ENCODE data around the gene ZNF341.
A peak's percentile ranks its signal among the peaks of the same experiment; 100 is the strongest.

ZNF341 gene

DNA sequence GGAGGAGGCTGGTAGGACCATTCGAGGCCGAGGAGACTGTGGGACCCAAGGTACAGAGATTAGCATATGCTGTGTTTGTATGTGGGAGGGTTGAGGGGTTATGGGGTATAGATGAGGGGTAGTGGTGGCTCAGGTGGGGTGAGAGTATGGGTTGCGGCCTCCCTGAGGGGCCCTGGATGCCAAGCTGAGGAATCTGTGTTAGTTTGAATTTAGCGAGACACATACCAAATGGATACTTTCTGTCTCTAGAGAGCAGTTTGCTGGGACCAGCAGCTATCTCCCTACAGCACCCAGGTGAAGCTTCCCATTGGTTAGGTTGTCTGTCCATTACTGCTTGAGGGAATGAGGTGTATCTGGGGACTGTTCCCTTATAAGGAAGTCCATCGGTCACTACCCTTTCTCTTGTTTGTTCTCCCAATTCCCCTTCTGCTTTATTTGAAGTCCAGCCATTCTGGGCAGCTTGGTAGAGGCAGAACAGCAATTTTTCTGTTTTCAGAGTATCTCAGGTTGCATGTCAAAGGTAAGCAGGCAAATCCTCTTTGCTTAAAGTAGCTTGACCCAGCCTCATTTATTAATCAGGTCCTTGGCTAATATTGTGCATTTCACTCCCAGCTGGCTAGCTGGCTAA lies 94.6 kb downstream of the ZNF341 start:
- DNase-seq = peak; percentile 31 to 55 (median 44)

DNA sequence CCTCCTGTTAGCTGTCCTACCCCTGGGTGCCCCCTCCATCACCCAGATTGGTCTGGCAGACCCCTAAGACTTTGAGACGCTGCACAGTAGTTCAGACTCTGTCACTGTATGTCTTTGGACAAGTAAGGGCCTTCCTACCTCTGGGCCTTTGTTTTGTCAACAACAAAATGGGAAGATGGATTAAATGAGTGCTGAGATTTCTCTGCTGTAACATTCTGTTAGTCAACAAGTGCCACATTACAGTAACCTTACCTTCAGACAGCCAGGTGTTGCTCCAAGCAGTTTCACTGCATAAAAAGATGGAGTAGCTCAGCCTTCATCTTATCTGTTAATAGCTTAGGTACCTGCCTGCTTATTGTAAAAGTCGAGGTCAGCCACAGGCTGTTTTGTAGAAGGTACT lies 95.3 kb downstream of the ZNF341 start:
- no peak for DNase-seq

DNA sequence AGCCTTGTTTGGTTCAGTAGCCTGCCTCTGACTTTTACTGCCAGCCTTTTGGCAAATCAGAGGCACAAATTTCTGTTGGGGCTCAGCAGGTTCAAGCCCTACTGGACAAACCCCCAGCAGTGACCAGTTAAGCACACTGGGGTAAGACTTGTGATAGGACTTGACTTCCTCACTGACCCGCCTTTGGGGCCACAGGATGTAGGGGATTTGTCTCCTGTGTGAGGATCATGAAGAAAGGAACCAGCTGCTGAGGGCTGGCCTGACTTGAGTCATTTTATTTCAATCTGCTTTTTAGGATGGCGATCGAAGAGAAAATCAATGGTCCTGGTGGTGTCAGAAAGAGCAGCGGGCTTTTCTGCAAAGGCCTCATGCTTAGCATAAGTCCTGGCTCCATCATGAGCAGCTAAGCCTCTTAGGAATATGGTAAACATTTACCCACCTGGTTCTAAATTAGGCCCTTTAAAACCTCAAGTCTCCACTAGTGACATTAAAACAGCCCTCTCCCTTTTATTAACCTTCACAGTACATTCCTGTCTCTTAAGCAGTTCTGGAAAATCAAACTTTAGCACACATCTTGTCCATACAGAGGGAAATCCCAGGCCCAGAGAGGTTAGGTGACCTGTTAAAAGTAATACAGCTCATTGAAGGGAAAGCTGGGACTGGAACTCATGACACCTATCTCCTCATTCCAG lies 96.0 kb downstream of the ZNF341 start:
- DNase-seq = peak in 3 of 4 experiments; percentile 20 to 37 (median 34)

DNA sequence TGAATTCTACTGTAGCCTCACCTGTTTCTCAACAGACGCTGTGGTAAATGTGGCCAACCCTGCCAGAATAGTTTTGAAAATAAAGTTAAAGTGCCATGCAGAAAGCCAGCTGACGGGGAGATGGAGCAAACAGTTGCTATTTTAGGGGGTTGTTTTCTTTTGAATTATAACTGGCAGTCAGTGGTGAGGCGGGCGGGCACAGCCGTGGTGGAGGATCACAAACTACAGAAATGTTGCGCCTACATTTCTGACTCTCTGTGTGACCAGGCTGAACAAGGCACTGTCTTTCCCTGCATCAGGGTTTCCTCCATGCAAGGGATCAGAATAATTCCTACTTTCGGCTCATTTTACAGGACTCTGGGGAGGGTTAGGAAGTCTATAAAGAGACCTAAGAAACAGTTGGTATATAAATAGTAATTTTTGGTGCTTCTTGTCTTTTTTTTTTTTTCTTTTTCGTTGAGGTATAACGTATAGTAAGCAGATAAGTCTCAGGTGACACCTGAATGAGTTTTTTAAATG lies 96.6 kb downstream of the ZNF341 start:
- no peak for DNase-seq

DNA sequence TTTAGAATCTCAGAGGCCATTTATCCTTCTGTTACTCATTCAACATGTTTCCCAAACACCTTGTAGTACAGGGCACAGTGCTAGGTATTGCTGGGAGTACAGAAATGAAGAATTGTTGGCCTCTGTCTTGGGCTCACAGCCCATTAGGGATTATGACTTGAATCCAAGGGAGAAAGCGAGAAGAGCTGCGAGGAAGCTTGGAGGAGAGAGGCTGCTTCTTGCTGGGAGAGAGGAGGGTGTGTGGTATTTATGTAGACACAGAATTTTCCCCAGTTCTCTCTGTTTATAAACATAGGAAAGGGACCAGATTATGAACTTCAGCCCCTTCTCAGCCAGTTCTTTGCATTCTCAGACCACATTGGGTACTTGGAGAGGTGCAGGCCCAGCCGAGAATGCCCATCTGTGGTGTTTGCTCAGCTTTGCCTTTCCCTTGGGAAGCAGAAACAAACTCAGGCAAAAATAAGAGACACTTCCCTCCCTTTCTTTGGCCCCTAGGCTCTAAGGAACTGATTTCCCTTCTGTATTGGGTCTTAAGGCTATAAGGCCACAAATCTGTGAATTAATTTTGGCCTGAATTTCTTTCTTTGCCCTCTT lies 97.3 kb downstream of the ZNF341 start:
- no peak for DNase-seq

DNA sequence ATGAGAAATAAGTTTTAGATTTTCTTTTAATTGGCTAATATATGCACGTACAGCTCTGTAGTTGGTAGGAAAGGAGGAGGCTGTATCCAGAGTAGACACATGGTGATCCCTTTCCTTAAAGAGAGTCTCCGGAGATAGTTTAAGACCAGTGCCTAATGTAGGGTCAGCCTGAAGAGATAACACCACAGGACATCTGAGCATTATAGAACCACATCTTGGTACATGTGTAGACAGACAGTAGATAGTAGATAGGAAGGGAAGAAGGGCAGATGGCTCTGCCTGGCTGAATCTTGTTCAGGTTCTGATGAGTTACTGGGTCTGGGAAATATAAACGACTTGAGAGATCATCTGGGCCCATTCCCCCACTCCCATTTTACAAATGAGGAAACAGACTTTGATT lies 97.8 kb downstream of the ZNF341 start:
- no peak for DNase-seq

DNA sequence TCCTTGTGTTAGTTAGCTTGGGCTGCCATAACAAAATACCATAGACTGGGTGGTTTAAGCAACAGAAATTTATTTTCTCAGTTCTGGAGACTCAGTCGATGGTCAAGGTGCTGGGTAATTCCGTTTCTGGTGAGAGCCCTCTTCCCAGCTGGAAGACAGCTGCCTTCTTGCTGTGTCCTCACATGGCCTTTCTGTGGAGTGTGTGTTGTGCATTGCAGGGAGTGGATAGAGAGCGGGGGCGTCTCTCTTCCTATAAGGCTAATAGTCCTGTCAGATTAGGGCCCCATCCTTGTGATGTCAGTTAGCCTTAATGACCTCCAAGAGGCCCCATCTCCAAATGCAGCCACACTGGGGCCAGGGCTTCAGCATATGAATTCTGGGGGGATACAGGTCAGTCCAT lies 98.6 kb downstream of the ZNF341 start:
- no peak for DNase-seq

DNA sequence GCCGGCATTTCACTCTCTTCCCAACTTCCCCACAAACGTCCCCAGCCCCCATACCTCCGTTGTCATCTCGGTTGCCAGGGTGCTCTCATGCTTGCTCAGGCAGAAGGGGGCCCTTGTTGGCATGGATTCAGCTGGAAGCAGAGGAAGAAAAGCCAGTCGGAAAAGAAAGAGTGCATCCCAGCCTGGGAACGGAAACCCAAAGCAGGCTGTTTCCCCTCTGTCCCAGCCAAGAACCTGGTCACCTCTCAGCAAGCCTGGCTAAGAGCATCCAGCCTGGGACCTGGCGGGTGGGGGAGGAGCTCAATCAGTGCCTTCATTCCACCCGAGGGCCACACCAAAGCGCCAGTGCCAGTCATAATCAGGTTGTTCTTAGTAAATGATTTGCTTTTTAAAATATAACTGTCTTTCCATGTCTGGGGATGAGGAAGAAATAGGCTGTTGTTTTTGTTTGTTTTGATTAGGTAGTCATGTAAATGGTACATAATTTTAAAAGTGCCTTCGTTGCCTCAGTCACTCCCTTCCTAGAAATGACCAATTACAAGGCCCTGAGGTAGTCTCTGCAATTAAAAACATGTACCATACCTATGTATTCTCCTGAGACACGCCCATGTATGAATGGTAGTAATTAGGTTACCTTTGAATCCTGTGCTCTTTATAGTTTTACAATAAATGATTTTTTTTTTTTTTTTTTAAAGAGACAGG lies 100.5 kb downstream of the ZNF341 start:
- no peak for DNase-seq

DNA sequence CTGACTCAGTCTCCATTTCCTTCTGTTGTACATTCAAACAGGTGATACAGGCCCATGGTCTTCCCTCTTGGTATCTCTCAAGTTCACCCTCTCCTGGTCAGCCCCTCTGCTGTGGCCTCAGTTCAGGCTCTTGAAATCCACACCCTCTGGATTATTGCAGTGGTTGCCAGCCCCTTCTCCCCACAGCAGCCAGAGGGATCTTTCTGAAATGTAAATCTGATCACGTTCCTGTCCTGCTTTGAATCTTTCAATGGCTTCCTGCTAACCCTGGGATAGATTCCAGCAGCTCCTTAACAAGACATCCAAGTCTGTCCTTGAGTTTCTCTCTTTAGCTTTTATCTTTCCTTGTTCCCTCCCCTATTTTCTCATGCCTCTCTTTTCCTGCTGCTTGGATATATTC lies 101.5 kb downstream of the ZNF341 start:
- DNase-seq = no peak

DNA sequence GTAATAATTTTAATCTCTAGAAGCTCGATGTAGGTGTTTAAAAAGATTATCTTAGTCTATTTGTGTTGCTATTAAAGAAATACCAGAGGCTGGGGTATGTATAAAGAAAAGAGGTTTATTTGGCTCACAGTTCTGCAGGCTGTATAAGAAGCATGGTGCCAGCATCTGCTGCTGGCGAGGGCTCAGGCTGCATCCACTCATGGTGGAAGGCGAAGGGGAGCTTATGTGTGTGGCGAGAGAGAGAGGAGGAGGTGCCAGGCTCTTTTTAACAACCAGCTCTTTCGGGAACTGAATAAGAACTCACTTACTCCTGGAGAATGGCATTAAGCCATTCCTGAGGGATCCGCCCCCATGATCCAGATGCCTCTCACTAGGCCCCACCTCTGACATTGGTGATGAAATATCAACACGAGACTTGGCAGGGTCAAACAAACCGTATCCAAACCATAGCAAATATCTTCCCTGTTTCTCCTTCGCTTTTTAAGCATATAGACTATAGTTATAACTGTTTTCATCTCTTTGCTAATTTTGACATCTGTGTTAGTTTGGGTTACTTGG lies 103.9 kb downstream of the ZNF341 start:
- no peak for DNase-seq

DNA sequence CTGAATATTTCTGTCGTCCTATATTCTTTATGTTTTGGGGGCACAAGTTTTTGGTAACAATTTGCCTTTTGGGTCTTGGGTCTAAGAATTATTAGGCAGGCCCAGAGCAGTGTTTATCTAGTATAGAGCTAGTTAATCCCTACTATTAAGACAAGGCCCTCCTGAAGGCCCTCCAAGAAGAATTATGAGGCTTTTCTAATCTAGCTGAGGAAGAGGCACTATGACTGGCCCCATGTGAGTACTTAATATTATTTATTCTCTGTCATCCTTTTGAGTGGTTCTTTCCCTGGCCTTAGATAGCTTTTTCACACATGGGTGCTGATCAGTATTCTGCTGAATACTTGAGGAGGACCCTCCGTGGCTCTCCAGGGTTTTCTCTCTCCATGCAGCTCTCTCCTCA lies 104.5 kb downstream of the ZNF341 start:
- no peak for DNase-seq

DNA sequence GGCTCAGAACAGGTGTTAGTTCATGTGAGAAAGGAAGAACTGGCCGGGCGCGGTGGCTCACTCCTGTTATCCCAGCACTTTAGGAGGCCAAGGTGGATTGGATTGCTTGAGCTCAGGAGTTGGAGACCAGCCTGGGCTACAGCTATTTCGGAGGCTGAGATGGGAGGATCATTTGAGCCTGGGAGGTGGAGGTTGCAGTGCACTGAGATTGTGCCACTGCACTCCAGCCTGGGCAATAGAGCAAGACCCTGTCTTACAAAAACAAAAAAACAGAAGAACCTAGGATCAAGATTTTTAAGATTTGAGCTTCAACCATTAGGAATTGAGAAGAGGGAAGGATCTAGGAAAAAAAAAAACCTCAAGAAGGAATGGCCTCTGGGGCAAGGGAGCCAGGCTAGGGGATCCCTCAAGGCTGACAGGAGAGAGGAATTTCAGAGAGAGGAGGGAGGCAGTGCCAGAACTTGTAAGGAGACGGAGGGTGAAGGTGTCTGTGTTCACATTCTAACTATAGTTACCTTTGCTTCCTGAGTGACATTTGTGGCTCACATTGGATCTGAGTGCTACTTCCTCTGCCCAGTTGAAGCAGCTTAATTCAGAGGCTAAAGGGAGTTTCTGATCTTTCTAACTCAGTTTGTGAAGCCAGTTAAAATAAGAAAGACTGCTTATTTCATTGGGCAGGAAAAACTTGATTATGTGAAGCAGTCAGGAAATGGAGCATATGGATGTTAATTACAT lies 105.5 kb downstream of the ZNF341 start:
- no peak for DNase-seq

DNA sequence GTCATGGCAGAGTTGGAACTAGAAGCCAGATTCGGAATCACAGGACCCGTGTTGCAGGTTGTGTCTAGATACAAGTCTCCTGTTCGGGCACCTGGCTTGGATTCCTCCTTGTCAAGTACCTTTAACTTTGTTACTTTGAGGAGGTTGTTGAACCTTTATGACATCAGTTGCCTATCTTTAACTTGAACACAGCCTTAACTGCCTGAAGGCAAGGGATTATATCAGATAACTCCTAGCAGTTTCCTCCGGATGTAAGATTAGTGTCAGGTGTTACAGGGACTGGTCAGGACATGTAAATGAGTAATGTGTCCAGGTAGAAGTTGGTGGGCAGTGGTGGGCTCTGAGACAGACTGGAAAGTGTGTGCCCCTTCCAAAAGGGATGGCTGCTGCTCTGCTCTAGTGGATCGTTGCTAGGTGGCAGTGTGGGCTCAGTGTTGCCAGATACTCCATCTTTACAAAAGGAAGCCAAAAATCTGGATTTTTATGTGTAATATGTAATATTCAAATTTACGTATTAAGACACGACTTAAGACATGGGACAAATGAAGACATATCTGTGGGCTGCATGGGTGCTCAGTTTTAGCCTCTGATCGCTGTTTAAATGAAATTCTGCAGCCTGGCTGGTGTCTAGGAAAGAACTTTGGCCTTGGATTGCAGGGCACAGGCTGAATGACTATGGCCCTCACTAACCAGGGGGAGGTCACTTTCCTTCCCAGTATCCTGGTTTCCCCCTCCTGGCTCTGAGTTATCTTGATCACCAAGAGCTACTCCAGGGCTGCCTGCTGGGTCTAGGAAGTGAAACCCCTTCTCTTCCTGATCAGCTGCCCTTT lies 106.5 kb downstream of the ZNF341 start:
- peak in 2 of 4 experiments; percentile 29 to 45 for DNase-seq

DNA sequence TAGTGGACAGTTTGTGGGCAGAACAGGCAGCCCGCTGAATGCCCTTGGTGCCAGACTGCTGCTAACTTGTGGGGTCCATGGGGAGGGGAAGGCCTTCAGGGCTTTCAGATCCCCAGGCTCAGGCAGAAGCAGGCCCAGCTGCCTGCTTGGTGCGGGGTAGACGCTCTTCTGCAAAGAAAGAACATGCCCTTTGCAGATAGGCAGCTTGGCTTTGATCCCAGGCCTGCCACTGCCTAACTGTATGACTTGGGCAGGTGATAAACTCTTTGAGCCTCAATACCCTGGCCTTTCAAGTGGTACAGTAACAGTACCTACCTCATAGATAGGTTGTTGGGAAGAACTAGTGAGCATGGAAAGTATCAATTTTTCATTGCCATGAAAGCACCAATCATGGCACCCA lies 107.8 kb downstream of the ZNF341 start:
- no peak for DNase-seq

DNA sequence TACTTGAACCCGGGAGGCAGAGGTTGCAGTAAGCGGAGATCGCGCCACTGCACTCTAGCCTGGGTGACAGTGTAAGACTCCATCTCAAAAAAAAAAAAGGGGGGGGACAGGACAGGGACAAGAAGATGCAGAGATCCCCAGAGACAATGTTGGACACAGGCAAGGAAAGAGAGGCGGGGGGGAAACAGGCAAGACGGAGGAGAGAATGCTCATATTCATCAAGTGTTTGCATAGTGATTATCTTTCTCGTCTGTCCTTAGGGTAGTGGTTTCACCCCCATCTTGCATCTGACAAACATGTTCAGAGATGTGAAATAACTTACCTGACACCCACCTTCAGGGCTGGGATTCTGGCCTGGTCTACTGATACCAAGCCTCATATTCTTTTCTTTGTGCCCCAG lies 108.4 kb downstream of the ZNF341 start:
- DNase-seq = no peak

DNA sequence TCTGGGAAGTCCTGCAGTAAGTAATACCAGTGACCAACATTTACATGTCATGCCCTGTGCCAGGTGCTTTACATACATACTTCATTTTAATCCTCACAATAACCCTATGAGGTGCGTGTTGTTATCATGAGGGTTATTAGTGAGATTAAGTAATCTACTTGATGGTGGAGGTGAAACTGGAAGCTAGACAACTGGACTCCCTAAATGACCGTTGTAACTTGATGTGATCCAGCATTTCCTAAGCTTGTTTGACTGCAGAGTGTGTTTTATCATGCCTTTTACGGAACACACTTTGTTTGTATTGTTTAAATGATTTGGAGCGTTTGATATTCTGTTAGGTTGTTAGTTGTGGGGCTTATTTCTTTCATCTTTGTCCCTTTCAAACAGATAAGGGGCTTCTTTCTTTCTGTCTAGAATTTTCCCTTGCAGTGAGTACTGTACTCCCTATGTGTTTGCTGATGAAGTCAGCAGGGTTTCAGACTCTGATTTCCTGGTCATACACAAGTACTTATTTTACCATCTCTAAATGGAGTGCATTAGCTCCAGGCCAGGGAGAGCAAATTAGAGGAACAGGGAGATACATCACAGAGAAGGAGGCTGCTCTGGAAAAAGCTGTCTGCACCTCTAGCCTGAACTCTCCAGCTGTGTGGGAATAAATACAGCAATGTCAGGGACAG lies 109.1 kb downstream of the ZNF341 start:
- DNase-seq = no peak

DNA sequence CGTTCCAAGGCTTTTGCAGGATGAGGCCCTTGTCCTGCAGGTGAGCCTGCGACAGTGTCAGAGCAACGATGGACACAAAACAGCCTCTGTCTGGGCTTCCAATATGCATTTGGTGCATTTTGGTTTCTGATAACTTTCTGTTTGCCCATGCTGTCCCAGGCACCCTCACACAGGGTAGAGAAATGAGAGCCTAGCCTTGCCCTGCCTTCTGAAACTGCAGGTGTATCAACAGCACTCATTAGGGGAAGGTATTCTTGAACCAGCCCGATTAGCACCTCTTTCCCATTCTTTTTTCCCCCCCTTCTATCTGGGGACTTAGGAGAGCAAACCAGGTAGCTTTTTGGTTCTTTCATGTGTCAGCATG lies 109.6 kb downstream of the ZNF341 start:
- DNase-seq = no peak

Data from suppressor macrophage (primary cell).